ENCODE results near the gene HDAC9.

DNA sequence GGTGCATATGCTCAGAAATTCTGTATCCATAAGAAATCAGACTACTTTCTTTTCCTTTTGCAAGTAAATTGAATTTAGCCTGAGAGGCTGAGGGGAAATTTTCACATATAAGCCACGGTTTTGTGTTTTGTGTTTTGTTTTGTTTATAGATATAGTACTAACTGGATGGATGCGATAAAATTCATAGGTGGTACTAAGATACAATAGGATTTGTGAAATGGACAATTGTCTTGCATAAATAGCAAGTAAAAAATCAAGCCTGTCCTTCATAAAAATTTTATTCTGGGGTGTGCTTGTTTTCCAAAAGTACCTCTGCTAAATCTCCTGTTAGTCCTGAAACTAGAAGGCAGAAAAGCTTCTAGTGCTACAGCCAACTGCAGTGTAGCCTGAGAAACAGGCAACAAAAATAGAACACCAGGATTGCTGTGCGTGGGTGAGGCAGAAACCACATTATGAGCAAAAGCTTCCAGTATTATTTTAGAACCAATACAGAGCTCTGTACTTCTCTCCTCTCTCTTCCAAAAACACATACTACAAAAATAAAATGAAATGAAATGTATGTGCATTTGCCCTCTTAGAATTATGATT lies 634 bp upstream of the HDAC9 start:
- TF ChIP-seq POLR2A (IDR thresholded peaks at IDR 0.05): no peak
- TF ChIP-seq, protein P1, sequence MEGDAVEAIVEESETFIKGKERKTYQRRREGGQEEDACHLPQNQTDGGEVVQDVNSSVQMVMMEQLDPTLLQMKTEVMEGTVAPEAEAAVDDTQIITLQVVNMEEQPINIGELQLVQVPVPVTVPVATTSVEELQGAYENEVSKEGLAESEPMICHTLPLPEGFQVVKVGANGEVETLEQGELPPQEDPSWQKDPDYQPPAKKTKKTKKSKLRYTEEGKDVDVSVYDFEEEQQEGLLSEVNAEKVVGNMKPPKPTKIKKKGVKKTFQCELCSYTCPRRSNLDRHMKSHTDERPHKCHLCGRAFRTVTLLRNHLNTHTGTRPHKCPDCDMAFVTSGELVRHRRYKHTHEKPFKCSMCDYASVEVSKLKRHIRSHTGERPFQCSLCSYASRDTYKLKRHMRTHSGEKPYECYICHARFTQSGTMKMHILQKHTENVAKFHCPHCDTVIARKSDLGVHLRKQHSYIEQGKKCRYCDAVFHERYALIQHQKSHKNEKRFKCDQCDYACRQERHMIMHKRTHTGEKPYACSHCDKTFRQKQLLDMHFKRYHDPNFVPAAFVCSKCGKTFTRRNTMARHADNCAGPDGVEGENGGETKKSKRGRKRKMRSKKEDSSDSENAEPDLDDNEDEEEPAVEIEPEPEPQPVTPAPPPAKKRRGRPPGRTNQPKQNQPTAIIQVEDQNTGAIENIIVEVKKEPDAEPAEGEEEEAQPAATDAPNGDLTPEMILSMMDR (IDR thresholded peaks at IDR 0.05): no peak
